Mucosa of rectum (tissue), 2 donors: ENCODE data around the gene SLC44A1.

ENCODE experiments used
- H3K27ac ChIP-seq, 2 donors: one replicate each; pipeline ENCODE4 v1.7.0; 2013; ENCODE audit warnings: inconsistent platforms in 2 of 2, low read depth in 2 of 2, low read length in 2 of 2
- H3K27me3 ChIP-seq, 2 donors: one replicate each; pipeline ENCODE4 v1.7.0; 2013; ENCODE audit warnings: low read length in 2 of 2; ENCODE audit not compliant: control insufficient read depth in 2 of 2, insufficient read depth in 2 of 2
- H3K36me3 ChIP-seq, 2 donors: one replicate each; pipeline ENCODE4 v1.7.0; 2013; ENCODE audit warnings: low read length in 2 of 2; ENCODE audit not compliant: control insufficient read depth in 2 of 2, insufficient read depth in 2 of 2
- H3K4me1 ChIP-seq, 2 donors: one replicate each; pipeline ENCODE4 v1.7.0; 2013; ENCODE audit warnings: low read length in 2 of 2, mild to moderate bottlenecking in 1 of 2; ENCODE audit not compliant: control insufficient read depth in 2 of 2, insufficient read depth in 2 of 2
- H3K4me3 ChIP-seq, 2 donors: one replicate each; pipeline ENCODE4 v1.7.0; 2013; ENCODE audit warnings: low read length in 2 of 2
- H3K9ac ChIP-seq, 2 donors: one replicate each; pipeline ENCODE4 v1.7.0; 2013; ENCODE audit warnings: low read length in 2 of 2, low read depth in 1 of 2, mild to moderate bottlenecking in 1 of 2
- H3K9me3 ChIP-seq, 2 donors: one replicate each; pipeline ENCODE4 v1.7.0; 2013; ENCODE audit warnings: low read length in 2 of 2; ENCODE audit not compliant: control insufficient read depth in 2 of 2
- donor health status: healthy.
- donor health status: Normal muscosa, but diverticular disease.

The SLC44A1 gene

DNA sequence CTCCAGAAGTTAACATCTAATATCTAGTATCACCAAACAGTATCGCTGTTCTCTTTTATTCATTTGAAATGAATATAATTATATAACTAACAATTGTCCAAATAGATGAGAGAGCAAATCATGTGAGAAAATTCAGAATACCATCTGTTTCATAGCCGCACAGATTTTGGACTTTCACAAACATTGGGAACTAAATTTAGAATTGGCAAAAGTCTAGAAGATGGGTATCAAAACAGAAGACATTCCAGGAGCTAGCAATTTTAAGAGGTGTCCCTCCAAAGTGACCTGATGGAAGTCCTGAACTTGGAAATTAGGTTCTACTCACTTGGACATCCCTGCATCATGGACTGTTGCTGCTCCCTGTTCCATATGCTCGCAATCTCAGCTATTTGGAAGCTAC is 146.4 kb downstream of the SLC44A1 start:
- no peak overlapping the region for H3K9ac ChIP-seq
- H3K4me3 ChIP-seq, result no peak overlapping the region
- H3K36me3 ChIP-seq, result peaks cover 3 to 4% of the 10 kb centered on the region in 2 donors
- H3K27me3 ChIP-seq, result no peaks in the 10 kb centered on the region
- H3K27ac ChIP-seq, result no peak overlapping the region
- H3K4me1 ChIP-seq, result no peaks in the 10 kb centered on the region
- no peaks in the 10 kb centered on the region for H3K9me3 ChIP-seq

DNA sequence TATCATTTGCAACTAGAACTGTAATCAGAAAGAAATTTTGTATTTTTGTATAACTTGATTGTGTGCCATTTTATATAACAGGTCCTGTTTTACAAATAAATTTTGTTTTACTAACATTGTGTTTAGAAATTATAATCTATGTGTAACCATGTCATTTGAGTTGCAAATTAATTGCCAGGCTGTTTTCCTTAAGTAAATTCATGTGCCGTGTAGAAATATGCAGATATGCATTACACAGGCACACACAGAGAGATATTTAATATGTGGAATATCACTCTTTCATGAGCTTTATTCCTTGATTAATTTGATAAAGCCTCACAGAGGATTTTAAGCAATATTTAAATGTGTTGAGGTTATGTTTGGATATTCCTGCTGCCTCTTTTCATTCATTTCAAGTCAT is 146.8 kb downstream of the SLC44A1 start:
- no peaks in the 10 kb centered on the region for H3K4me1 ChIP-seq
- H3K9me3 ChIP-seq, result no peaks in the 10 kb centered on the region
- H3K4me3 ChIP-seq, result no peak overlapping the region
- H3K36me3 ChIP-seq, result peaks cover 0 to 3% of the 10 kb centered on the region in 2 donors
- no peak overlapping the region for H3K9ac ChIP-seq
- H3K27me3 ChIP-seq, result no peaks in the 10 kb centered on the region
- no peak overlapping the region for H3K27ac ChIP-seq

DNA sequence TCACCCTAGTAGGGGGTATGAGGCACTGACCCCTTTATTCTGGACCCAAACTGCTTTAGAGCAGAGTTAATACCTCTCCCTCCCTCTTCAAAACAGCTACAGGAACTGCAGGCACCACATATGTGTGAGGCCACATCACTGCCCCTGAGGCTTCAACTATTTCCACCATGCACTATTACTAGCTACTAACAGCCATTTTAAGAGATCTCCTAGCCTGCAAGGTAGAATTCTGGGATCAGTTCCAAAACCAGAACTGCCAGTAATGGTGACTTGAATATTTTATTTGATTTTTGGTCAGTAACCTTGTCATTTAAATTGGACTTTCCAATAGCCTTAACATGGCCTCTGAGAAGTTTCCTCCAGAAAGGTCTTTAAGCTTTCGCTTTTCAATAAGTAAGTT is 148.1 kb downstream of the SLC44A1 start:
- H3K27ac ChIP-seq, result no peak overlapping the region
- H3K4me1 ChIP-seq, result no peaks in the 10 kb centered on the region
- no peaks in the 10 kb centered on the region for H3K9me3 ChIP-seq
- H3K9ac ChIP-seq, result no peak overlapping the region
- no peaks in the 10 kb centered on the region for H3K27me3 ChIP-seq
- no peak overlapping the region for H3K4me3 ChIP-seq
- H3K36me3 ChIP-seq, result no peaks in the 10 kb centered on the region

DNA sequence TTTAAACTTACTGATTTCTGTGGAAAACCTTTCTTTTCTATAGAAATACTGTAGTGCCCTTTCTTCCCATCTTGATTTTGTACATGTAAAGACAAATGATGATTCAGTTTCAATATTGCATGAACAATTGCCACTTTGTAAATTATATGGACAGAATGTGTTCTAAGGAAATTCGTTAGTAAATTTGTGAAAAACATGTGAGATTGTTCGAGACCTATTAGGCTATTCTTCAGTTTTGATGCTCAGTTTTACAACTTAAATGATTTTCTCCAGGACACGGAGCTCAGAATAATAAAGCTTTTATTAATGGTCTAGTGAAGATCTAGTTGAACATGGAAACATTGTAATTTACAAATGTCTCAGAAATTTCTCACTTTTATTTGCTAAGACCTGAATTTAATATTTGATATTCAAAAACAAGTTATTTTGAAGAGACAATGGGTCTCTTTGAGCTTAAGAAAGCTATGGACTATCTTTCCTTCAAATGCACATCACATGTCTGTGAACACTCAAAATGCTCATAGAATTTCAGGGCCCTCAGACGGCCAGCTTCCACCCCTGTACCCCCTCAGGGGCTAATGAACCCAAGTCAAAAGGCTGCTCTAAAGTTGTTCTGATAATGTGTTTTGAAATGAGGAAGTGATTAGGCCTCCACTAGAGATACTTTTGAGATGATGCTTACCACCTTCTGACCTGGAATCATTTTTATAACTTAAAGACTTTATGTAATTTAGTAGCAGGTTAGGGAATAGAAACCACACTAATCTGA is 149.3 kb downstream of the SLC44A1 start:
- no peak overlapping the region for H3K4me3 ChIP-seq
- no peak overlapping the region for H3K27ac ChIP-seq
- H3K36me3 ChIP-seq, result no peaks in the 10 kb centered on the region
- no peaks in the 10 kb centered on the region for H3K9me3 ChIP-seq
- H3K9ac ChIP-seq, result no peak overlapping the region
- H3K27me3 ChIP-seq, result no peaks in the 10 kb centered on the region
- H3K4me1 ChIP-seq, result no peaks in the 10 kb centered on the region

DNA sequence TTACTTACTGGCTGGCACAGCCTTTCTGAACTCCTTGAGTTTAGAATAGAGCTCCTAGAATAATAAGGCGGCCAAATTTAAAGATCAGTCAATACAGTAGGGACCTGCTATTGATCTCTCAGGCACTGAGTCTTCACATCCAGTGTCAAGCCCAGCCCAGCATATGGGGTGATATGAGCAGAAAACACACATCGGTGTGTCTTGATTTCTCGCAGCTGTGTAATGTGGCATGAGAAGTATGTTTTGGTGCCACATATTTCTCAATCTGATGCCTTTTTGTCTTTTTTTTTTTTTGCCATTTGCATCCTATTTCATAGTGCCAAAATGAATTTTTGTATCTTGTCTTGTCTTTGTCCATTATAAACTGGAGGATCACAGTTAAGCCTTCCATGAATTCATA is 152.0 kb downstream of the SLC44A1 start:
- Histone ChIP-seq H3K4me1 (no peaks in the 10 kb centered on the region), H3K9me3 (no peaks in the 10 kb centered on the region), H3K36me3 (no peaks in the 10 kb centered on the region), H3K27ac (no peak overlapping the region), H3K4me3 (no peak overlapping the region), H3K27me3 (no peaks in the 10 kb centered on the region), H3K9ac (no peak overlapping the region)

DNA sequence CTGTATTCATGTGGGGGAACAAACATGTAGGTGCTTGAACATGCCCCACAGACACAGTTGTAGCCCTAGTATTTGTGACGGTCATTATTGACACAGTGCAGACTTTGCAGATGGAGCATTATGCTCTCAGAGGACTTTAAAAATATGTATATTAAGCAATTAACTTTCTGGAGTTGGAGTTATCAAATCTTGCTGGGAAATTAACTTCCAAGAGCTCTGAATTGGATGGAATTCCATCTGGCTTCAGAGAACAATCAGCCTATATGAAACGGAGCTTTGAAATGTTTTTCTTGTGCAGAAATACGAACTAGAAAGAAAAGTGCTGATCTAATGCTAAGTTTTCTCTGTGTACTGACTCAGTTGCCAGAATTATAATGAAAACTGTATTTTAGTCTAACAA is 152.4 kb downstream of the SLC44A1 start:
- Histone ChIP-seq H3K36me3 (no peaks in the 10 kb centered on the region), H3K9ac (no peak overlapping the region), H3K27ac (no peak overlapping the region), H3K4me1 (no peaks in the 10 kb centered on the region), H3K4me3 (no peak overlapping the region), H3K27me3 (no peaks in the 10 kb centered on the region), H3K9me3 (no peaks in the 10 kb centered on the region)

DNA sequence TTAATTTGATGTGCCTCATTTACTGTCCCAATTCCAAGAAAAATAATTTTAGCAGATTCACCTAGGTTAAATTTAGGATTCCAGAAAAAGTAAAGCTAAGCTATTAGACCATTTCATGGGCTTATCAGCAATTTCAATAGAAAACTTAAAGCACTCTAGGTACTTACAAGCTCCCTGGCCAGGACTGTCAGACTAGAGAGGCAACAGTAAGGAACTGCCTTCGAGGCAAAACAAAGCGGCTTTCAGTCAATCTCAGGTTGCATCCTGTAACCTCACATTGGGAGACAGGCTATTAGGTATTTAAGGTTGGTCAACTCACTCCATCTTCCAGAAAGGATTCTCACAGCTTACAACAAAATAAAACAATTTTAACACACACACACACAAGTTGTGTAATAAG is 154.7 kb downstream of the SLC44A1 start:
- H3K9ac ChIP-seq, result no peak overlapping the region
- H3K27me3 ChIP-seq, result no peaks in the 10 kb centered on the region
- H3K27ac ChIP-seq, result no peak overlapping the region
- H3K9me3 ChIP-seq, result no peaks in the 10 kb centered on the region
- no peaks in the 10 kb centered on the region for H3K4me1 ChIP-seq
- H3K36me3 ChIP-seq, result no peaks in the 10 kb centered on the region
- H3K4me3 ChIP-seq, result no peak overlapping the region

DNA sequence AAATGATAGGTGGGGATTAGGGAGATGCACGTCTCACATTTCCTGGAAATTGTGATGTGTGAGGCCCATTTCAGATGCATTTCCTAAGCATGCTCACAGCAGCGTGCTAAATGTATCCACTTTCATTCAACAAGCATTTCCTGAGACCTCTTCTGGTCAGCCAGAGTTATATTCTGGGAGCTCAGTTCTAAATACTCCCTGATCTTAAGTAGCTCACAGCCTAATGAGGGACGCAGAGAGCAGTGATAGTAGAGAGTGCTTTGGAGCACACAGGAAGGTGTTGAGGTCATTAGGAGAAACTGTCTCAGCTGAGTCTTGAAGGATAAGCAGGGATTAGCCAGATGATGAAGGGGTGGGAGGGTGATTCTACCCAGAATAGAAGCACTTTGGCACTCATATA is 157.2 kb downstream of the SLC44A1 start:
- no peak overlapping the region for H3K27ac ChIP-seq
- no peaks in the 10 kb centered on the region for H3K27me3 ChIP-seq
- H3K36me3 ChIP-seq, result no peaks in the 10 kb centered on the region
- H3K4me1 ChIP-seq, result no peaks in the 10 kb centered on the region
- H3K4me3 ChIP-seq, result no peak overlapping the region
- no peak overlapping the region for H3K9ac ChIP-seq
- H3K9me3 ChIP-seq, result no peaks in the 10 kb centered on the region

DNA sequence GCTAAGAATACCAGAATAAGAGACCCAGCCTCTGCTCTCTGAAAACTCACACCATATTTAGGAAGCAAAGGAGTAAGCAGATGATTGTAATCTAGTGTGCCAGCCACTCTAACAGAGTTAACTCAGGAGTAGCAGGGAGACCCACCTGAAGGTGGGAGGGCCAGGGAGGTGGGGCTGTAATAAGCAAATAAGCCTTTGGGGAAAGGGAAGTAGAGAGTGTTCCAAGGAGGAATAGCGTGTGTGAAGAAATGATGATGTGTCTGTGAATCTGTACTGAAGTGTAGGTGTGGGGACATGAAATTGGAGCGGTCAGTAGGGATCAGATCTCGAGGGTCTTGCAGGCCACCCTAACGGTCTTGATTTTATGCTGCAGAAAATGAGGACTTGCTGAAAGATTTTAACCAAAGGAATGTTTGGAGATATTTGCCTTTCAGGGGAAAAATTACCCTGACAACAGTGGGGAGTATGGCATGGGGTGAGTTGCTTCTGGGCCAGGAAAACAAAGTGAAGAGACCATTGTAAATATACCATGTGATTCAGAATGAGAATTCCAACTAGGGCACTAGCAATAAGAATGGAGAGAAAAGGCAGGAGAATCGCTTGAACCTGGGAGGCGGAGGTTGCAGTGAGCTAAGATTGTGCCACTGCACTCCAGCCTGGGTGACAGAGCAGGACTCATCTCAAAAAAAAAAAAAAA is 159.2 kb downstream of the SLC44A1 start:
- Histone ChIP-seq H3K27ac (no peak overlapping the region), H3K36me3 (no peaks in the 10 kb centered on the region), H3K4me3 (no peak overlapping the region), H3K4me1 (no peaks in the 10 kb centered on the region), H3K9ac (no peak overlapping the region), H3K27me3 (no peaks in the 10 kb centered on the region), H3K9me3 (no peaks in the 10 kb centered on the region)

DNA sequence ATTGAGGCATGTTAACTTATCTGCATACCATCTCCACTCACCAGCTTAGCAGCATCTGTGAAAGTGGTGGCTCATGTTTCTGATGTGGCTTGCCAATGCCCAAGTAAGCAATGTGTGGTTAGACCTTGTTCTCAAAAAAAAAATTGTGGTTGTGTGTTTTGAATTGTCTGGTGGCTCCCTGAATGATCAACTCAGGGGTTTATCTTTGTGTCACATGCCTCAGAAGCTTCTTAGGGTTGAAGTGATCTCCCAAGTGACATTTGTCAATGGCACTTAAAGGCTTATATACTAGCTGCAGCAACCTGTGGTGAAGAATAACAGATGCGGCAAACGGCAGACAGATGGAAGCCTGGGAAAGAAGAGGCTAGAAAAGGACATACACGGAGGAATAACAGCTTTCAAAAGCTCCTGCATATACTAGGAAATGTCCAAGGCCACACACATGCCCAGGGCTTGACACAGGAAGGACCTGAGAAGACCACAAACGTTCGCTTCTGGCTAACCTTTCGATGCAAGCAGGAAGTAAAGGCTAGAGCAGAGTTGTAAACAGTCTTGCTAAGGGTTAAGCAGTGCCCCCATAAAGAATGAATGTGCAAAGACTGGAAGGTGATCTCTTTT is 161.2 kb downstream of the SLC44A1 start:
- Histone ChIP-seq H3K4me1 (no peaks in the 10 kb centered on the region), H3K9me3 (no peaks in the 10 kb centered on the region), H3K9ac (no peak overlapping the region), H3K27ac (no peak overlapping the region), H3K27me3 (no peaks in the 10 kb centered on the region), H3K4me3 (no peak overlapping the region), H3K36me3 (no peaks in the 10 kb centered on the region)
